Mucosa of descending colon (tissue), 3 donors: ENCODE measurements around the gene SLC25A43. TPM values are rescaled to one million over a fixed set of nuclear protein-coding genes. Genes with fewer than 3 reads are reported as not detected.
A peak's percentile ranks its signal among the peaks of the same experiment; 100 is the strongest.
"Not testable (repeated sequence)": the region's sequence is repeated elsewhere in the genome, so short reads cannot be mapped to it uniquely, and the experiment has no call there.

Source experiments
- ATAC-seq: fragments of 200-7000 bp; cut with Tn5 transposase; one replicate; pipeline ENCODE4 v1.9.1; 2020; ENCODE audit warnings: mild to moderate bottlenecking, moderate library complexity
- DNase-seq, 3 donors: peaks; one replicate each; pipeline ENCODE4 v3.0.0-alpha.2; 2020
- H3K36me3 ChIP-seq: fragments of 200-600 bp; one replicate; pipeline ENCODE4 v1.8.0; 2021; ENCODE audit warnings: low read depth, mild to moderate bottlenecking
- H3K4me1 ChIP-seq: fragments of 200-600 bp; one replicate; pipeline ENCODE4 v1.8.0; 2021; ENCODE audit warnings: low read depth, mild to moderate bottlenecking
- H3K4me3 ChIP-seq: fragments of 200-600 bp; one replicate; pipeline ENCODE4 v1.8.0; 2021; ENCODE audit warnings: mild to moderate bottlenecking
- H3K9me3 ChIP-seq: fragments of 200-600 bp; one replicate; pipeline ENCODE4 v1.8.0; 2021; ENCODE audit warnings: mild to moderate bottlenecking
- intact Hi-C, 2 donors: fragments of 100-400 bp; cut with DNase I in 1 of 2; cut with micrococcal nuclease in 1 of 2; formaldehyde crosslinking; loops; one replicate each; pipeline versions ENCODE4 v1.11.0 to v1.11.1; 2022; cut with DNase I, micrococcal nuclease
- long read RNA-seq, 2 donors: library from polyadenylated mRNA; unstranded; transcript quantifications; one replicate each; pipeline ENCODE4 v2.0.0, GENCODE V29; 2019 to 2021
- total RNA-seq, 3 donors: library from RNA; stranded (reverse); fragmentation: NEBNext Ultra II Directional in 2 of 3; extraction: Animal tissue kit (Norgen Biotek cat#: 25700) in 2 of 3; gene quantifications; one replicate each; pipeline versions ENCODE4 v1.2.1 to v1.2.4, GENCODE V29; 2021 to 2023
- TF ChIP-seq, protein P1 (sequence below): fragments of 200-600 bp; IDR thresholded peaks from one replicate; pipeline ENCODE4 v1.8.0; 2022; ENCODE audit warnings: antibody characterized with exemption, mild to moderate bottlenecking
- donor health status: DM: no; HTN: no; CAD: no; lungs with moderate emphysema.
- donor health status: DM: no; HTN: no; CAD: no.
- donor health status: DM: no; HTN: yes; CAD: no.

SLC25A43 gene
- 10 to 100 TPM; 19.3 to 31.2 (median 23.3) TPM for total RNA-seq
- long read RNA-seq, donor 1, transcript SLC25A43-201 (5 exons, 2,783 nt), result major isoform, 13 of 23 reads
- long read RNA-seq, donor 1, partial matches to known transcripts, result 6 of 23 reads
- long read RNA-seq, donor 1, other reads (novel, unspliced or antisense), result 3 of 23 reads
- long read RNA-seq, donor 2, transcript SLC25A43-201 (5 exons, 2,783 nt), result major isoform, 10 of 18 reads
- long read RNA-seq, donor 2, partial matches to known transcripts, result 5 of 18 reads
- long read RNA-seq, donor 2, other reads (novel, unspliced or antisense), result 3 of 18 reads

DNA sequence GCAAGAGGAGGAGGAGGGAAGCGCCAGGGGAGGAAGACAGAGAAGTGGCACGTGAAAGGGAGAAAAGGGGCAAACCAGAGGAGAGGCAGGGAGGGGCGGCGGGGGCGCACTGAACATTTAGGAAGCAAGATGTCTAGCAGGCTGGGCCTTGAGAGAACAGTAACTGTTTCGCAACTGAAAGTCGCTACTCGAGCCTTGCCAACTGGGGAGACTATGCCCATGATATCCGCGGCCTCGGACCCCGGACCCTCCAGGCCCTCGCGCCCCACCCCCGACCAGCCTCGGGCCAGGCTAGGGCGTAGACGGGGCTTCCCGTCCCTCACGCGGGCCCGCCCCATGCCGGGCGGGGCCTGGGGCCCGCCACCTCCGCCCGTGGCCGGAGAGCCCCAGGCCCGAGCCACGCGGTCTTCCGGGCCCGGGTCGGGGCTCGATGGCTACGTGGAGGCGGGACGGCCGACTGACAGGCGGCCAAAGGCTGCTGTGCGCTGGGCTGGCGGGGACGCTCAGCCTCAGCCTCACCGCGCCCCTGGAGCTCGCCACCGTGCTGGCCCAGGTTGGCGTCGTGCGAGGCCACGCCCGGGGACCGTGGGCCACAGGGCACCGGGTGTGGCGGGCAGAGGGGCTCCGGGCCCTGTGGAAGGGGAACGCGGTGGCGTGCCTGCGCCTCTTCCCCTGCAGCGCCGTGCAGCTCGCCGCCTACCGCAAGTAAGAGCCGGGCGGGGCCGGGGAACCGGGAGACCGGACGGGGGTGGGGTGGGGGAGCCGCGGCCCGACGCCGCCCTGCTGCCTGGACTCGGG is at the start of gene SLC25A43:
TSS of gene SLC25A43 (plus strand) at position 363 of the 798 bp plus-strand sequence. CDS start at position 431, 68 bp downstream.
- Histone ChIP-seq H3K36me3 (no peaks in the 10 kb centered on the region), H3K4me3 (peak within 1 kb of the TSS; percentile 36), H3K9me3 (no peaks in the 10 kb centered on the region), H3K4me1 (peaks cover 4% of the 10 kb centered on the region)
- TF ChIP-seq, protein P1, sequence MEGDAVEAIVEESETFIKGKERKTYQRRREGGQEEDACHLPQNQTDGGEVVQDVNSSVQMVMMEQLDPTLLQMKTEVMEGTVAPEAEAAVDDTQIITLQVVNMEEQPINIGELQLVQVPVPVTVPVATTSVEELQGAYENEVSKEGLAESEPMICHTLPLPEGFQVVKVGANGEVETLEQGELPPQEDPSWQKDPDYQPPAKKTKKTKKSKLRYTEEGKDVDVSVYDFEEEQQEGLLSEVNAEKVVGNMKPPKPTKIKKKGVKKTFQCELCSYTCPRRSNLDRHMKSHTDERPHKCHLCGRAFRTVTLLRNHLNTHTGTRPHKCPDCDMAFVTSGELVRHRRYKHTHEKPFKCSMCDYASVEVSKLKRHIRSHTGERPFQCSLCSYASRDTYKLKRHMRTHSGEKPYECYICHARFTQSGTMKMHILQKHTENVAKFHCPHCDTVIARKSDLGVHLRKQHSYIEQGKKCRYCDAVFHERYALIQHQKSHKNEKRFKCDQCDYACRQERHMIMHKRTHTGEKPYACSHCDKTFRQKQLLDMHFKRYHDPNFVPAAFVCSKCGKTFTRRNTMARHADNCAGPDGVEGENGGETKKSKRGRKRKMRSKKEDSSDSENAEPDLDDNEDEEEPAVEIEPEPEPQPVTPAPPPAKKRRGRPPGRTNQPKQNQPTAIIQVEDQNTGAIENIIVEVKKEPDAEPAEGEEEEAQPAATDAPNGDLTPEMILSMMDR, result no peak
- intact Hi-C loops, result no loop called here
- ATAC-seq (peak; percentile 92), DNase-seq (peak; percentile 54 to 74 (median 68))

- TF ChIP-seq, protein P1, result no peak
Observed at GRCh38 chrX:119359618-119360382, 39.3 kb upstream of the SLC25A43 start.

GRCh38 chrX:119361451-119361850 is 37.7 kb upstream of the SLC25A43 start:
- H3K4me1 ChIP-seq, DNase-seq, intact Hi-C loops, H3K9me3 ChIP-seq, H3K4me3 ChIP-seq, ATAC-seq, H3K36me3 ChIP-seq: not testable (repeated sequence)

More at GRCh38 chrX:119359618-119360382, 39.3 kb upstream of the SLC25A43 start:
- H3K4me1 ChIP-seq, result no peaks in the 10 kb centered on the region
- no peaks in the 10 kb centered on the region for H3K36me3 ChIP-seq
- DNase-seq (no peak), ATAC-seq (no peak)
- intact Hi-C loops, result no loop called here
- H3K9me3 ChIP-seq, result no peaks in the 10 kb centered on the region
- H3K4me3 ChIP-seq, result no peak overlapping the region

DNA sequence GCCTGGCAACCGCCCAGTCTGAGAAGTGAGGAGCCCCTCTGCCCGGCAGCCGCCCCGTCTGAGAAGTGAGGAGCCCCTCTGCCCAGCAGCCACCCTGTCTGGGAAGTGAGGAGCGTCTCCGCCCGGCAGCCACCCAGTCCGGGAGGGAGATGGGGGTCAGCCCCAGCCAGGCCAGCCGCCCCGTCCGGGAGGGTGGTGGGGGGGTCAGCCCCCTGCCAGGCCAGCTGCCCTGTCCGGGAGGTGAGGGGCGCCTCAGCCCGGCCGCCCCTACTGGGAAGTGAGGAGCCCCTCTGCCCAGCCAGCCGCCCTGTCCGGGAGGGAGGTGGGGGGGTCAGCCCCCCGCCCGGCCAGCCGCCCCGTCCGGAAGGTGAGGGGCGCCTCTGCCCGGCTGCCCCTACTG is 37.1 kb upstream of the SLC25A43 start:
- H3K9me3 ChIP-seq, H3K4me1 ChIP-seq, H3K4me3 ChIP-seq, H3K36me3 ChIP-seq, intact Hi-C loops, DNase-seq, ATAC-seq: not testable (repeated sequence)

GRCh38 chrX:119363391-119363790 is 35.7 kb upstream of the SLC25A43 start:
- intact Hi-C loops, result no loop called here
- Histone ChIP-seq H3K36me3 (no peaks in the 10 kb centered on the region), H3K9me3 (no peaks in the 10 kb centered on the region), H3K4me1 (no peaks in the 10 kb centered on the region), H3K4me3 (no peak overlapping the region)
- TF ChIP-seq, protein P1, result no peak
- DNase-seq (no peak), ATAC-seq (peak; percentile 58)

GRCh38 chrX:119371861-119372260 is 27.3 kb upstream of the SLC25A43 start:
- H3K36me3 ChIP-seq, intact Hi-C loops, H3K4me3 ChIP-seq, H3K9me3 ChIP-seq, H3K4me1 ChIP-seq, ATAC-seq, DNase-seq: not testable (repeated sequence)
